Gastrocnemius medialis (tissue), 4 donors: Measurements from ENCODE around the gene TMEM92. TPM values are rescaled to one million over a fixed set of nuclear protein-coding genes. Genes with fewer than 3 reads are reported as not detected.

Experiments
- ATAC-seq, 2 donors: fragments of 150-250 bp; one replicate each; pipeline ENCODE4 v1.9.1; 2016
- DNase-seq, 2 donors: peaks; one replicate each; pipeline ENCODE4 v3.0.0-alpha.2; 2019
- H3K27ac ChIP-seq, 4 donors: fragments of 200-600 bp; sonication (generic); 1 replicate in 1 of 4; 2 replicates in 3 of 4; pipeline ENCODE4 v1.5.1; 2016 to 2018; ENCODE audit warnings: mild to moderate bottlenecking in 2 of 4, moderate library complexity in 1 of 4
- H3K27me3 ChIP-seq, 3 donors: fragments of 200-600 bp; sonication (generic) in 2 of 3; 1 replicate in 1 of 3; 2 replicates in 2 of 3; pipeline versions ENCODE4 v1.5.1 to v1.6.0; 2016 to 2019; ENCODE audit warnings: mild to moderate bottlenecking in 1 of 3, moderate library complexity in 1 of 3
- H3K36me3 ChIP-seq, 2 donors: fragments of 200-600 bp; sonication (generic) in 1 of 2; one replicate each; pipeline ENCODE4 v1.5.1; 2017 to 2018
- H3K4me1 ChIP-seq, 2 donors: fragments of 200-600 bp; sonication (generic) in 1 of 2; one replicate each; pipeline ENCODE4 v1.5.1; 2016 to 2017; ENCODE audit warnings: mild to moderate bottlenecking in 2 of 2
- H3K4me3 ChIP-seq, 4 donors: fragments of 200-600 bp; sonication (generic) in 3 of 4; 1 replicate in 1 of 4; 2 replicates in 3 of 4; pipeline ENCODE4 v1.5.1; 2016 to 2019; ENCODE audit warnings: mild to moderate bottlenecking in 2 of 4
- H3K9me3 ChIP-seq, 3 donors: fragments of 200-600 bp; sonication (generic) in 2 of 3; 1 replicate in 1 of 3; 2 replicates in 2 of 3; pipeline ENCODE4 v1.5.1; 2016 to 2019
- POLR2A ChIP-seq, 2 donors: fragments of 450-650 bp; IDR thresholded peaks; one replicate each; pipeline ENCODE4 v1.6.1; 2017; ENCODE audit warnings: antibody characterized with exemption in 2 of 2, mild to moderate bottlenecking in 2 of 2, moderate library complexity in 2 of 2
- in situ Hi-C, 4 donors: fragments of 200-750 bp; cut with MboI; loops; one replicate each; pipeline versions ENCODE4 v1.15.0 to v1.8.0; 2017; ENCODE audit warnings: low sequenced_read_pairs in 4 of 4
- intact Hi-C: fragments of 100-400 bp; cut with DNase I; formaldehyde crosslinking; loops from one replicate; pipeline ENCODE4 v1.15.1; 2023; ENCODE audit warnings: low total_unique reads
- total RNA-seq, 4 donors: library from RNA; depleted of rRNA; stranded (reverse); fragments of >200 nt; gene quantifications; one replicate each; pipeline versions ENCODE4 v1.1.0 to v1.2.3, GENCODE V29; 2016
- TF ChIP-seq, protein P1 (sequence below), 5 experiments: fragments of 450-650 bp in 3 of 5; fragments of 200-600 bp in 2 of 5; sonication (generic) in 2 of 5; IDR thresholded peaks in 4 of 5; conservative IDR thresholded peaks in 1 of 5; 1 replicate in 4 of 5; 2 replicates in 1 of 5; pipeline ENCODE4 v1.5.1; 2016 to 2019; ENCODE audit warnings: antibody characterized with exemption in 5 of 5, mild to moderate bottlenecking in 3 of 5, moderate library complexity in 3 of 5

Gene TMEM92
- total RNA-seq, 4 donors from 2014 or later = not detected

DNA sequence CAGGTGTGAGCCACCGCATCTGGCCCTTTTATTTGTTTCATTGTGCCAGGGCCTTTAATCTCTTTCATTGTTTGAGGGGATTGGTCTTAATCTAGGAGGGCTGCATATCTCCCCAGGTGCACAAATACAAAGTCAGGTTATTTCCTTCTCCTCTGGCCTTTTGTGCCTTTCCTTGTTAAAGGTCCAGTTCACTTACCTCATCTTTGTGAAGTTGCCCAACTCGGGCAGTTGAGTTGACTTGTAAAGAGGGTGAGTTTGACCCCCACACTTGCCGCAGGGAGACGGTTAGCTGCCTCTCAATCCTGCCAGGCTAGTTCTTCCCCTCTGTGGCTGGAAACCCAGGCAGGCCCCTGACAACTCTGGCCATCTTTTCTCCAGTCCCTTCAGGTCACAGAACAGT is 33.4 kb downstream of the TMEM92 start:
- in situ Hi-C loops = no loop called here
- no peaks in the 10 kb centered on the region for H3K4me1 ChIP-seq
- TF ChIP-seq POLR2A (IDR thresholded peaks at IDR 0.05) = no peak
- TF ChIP-seq, protein P1, sequence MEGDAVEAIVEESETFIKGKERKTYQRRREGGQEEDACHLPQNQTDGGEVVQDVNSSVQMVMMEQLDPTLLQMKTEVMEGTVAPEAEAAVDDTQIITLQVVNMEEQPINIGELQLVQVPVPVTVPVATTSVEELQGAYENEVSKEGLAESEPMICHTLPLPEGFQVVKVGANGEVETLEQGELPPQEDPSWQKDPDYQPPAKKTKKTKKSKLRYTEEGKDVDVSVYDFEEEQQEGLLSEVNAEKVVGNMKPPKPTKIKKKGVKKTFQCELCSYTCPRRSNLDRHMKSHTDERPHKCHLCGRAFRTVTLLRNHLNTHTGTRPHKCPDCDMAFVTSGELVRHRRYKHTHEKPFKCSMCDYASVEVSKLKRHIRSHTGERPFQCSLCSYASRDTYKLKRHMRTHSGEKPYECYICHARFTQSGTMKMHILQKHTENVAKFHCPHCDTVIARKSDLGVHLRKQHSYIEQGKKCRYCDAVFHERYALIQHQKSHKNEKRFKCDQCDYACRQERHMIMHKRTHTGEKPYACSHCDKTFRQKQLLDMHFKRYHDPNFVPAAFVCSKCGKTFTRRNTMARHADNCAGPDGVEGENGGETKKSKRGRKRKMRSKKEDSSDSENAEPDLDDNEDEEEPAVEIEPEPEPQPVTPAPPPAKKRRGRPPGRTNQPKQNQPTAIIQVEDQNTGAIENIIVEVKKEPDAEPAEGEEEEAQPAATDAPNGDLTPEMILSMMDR (IDR thresholded peaks at IDR 0.05 in 4 of 5, conservative IDR thresholded peaks at IDR 0.05 in 1 of 5) = no peak
- intact Hi-C loops = no loop called here
- no peak for DNase-seq
- H3K36me3 ChIP-seq = no peaks in the 10 kb centered on the region
- peaks cover 0 to 5% (median 0%) of the 10 kb centered on the region in 3 donors for H3K27me3 ChIP-seq
- no peaks in the 10 kb centered on the region for H3K9me3 ChIP-seq
- H3K4me3 ChIP-seq = no peak overlapping the region
- no peak overlapping the region for H3K27ac ChIP-seq
- no peak for ATAC-seq

GRCh38 chr17:50308666-50309065 is 34.4 kb downstream of the TMEM92 start:
- H3K4me1 ChIP-seq = no peaks in the 10 kb centered on the region
- no peak for TF ChIP-seq POLR2A (IDR thresholded peaks at IDR 0.05)
- TF ChIP-seq, protein P1 (IDR thresholded peaks at IDR 0.05 in 4 of 5, conservative IDR thresholded peaks at IDR 0.05 in 1 of 5) = no peak
- ATAC-seq (no peak), DNase-seq (no peak)
- no peak overlapping the region for H3K4me3 ChIP-seq
- no peaks in the 10 kb centered on the region for H3K9me3 ChIP-seq
- in situ Hi-C loops = no loop called here
- H3K27me3 ChIP-seq = peaks cover 0 to 5% (median 0%) of the 10 kb centered on the region in 3 donors
- no peak overlapping the region for H3K27ac ChIP-seq
- no peaks in the 10 kb centered on the region for H3K36me3 ChIP-seq
- intact Hi-C loops = no loop called here

GRCh38 chr17:50310455-50311111 is 36.3 kb downstream of the TMEM92 start:
- Histone ChIP-seq H3K27ac (no peak overlapping the region), H3K9me3 (no peaks in the 10 kb centered on the region), H3K27me3 (peaks cover 0 to 5% (median 0%) of the 10 kb centered on the region in 3 donors), H3K36me3 (no peaks in the 10 kb centered on the region), H3K4me3 (no peak overlapping the region), H3K4me1 (no peaks in the 10 kb centered on the region)
- intact Hi-C loops (no loop called here), in situ Hi-C loops (no loop called here)
- no peak for DNase-seq
- ATAC-seq = no peak
- TF ChIP-seq POLR2A (IDR thresholded peaks at IDR 0.05) = no peak
- TF ChIP-seq, protein P1 (IDR thresholded peaks at IDR 0.05 in 4 of 5, conservative IDR thresholded peaks at IDR 0.05 in 1 of 5) = no peak

GRCh38 chr17:50311112-50311460 is 36.8 kb downstream of the TMEM92 start:
- H3K4me3 ChIP-seq = no peak overlapping the region
- TF ChIP-seq, protein P1 (IDR thresholded peaks at IDR 0.05 in 4 of 5, conservative IDR thresholded peaks at IDR 0.05 in 1 of 5) = no peak
- peaks cover 0 to 5% (median 0%) of the 10 kb centered on the region in 3 donors for H3K27me3 ChIP-seq
- no peak overlapping the region for H3K27ac ChIP-seq
- H3K4me1 ChIP-seq = no peaks in the 10 kb centered on the region
- in situ Hi-C loops (no loop called here), intact Hi-C loops (no loop called here)
- DNase-seq (no peak), ATAC-seq (no peak)
- no peaks in the 10 kb centered on the region for H3K36me3 ChIP-seq
- no peaks in the 10 kb centered on the region for H3K9me3 ChIP-seq

GRCh38 chr17:50311483-50311882 is 37.2 kb downstream of the TMEM92 start:
- Histone ChIP-seq H3K4me3 (no peak overlapping the region), H3K36me3 (no peaks in the 10 kb centered on the region), H3K9me3 (no peaks in the 10 kb centered on the region), H3K27me3 (peaks cover 0 to 5% (median 0%) of the 10 kb centered on the region in 3 donors), H3K27ac (no peak overlapping the region), H3K4me1 (no peaks in the 10 kb centered on the region)
- in situ Hi-C loops (no loop called here), intact Hi-C loops (no loop called here)
- DNase-seq (no peak), ATAC-seq (no peak)
- TF ChIP-seq, protein P1 (IDR thresholded peaks at IDR 0.05 in 4 of 5, conservative IDR thresholded peaks at IDR 0.05 in 1 of 5) = no peak
- TF ChIP-seq POLR2A (IDR thresholded peaks at IDR 0.05) = no peak
